Measurements from ENCODE around the gene GATB.

GRCh38 chr4:151666501-151666900 is 94.3 kb downstream of the GATB start:
- TF ChIP-seq CTCF (IDR thresholded peaks at IDR 0.05) (no peak), EZH2phosphoT487 (IDR thresholded peaks at IDR 0.05) (no peak)
